GM18909 (cell line): ENCODE measurements around the gene RIN1.

ENCODE experiments used
- ATAC-seq: cut with Tn5 transposase; IDR thresholded peaks from one replicate; pipeline ENCODE4 v1.9.1; 2021; ENCODE audit warnings: mild to moderate bottlenecking; ENCODE audit not compliant: unreplicated experiment, poor library complexity

RIN1 gene

GRCh38 chr11:66335531-66336233 is 552 bp downstream of the RIN1 start:
- no peak for ATAC-seq

- ATAC-seq: no peak
These were observed 1.4 kb downstream of the RIN1 start for GRCh38 chr11:66334605-66335442.

- ATAC-seq: no peak
These were observed 2.2 kb downstream of the RIN1 start for GRCh38 chr11:66333896-66334604.

GRCh38 chr11:66333220-66333877 is 2.9 kb downstream of the RIN1 start:
- ATAC-seq: no peak

GRCh38 chr11:66332371-66333219 is 3.6 kb downstream of the RIN1 start:
- no peak for ATAC-seq

GRCh38 chr11:66331542-66332370 is 4.5 kb downstream of the RIN1 start:
- ATAC-seq: no peak

GRCh38 chr11:66330931-66331330 is 5.3 kb downstream of the RIN1 start:
- ATAC-seq: no peak

- no peak for ATAC-seq
These were observed 7.0 kb downstream of the RIN1 start for GRCh38 chr11:66329165-66329673.

GRCh38 chr11:66328302-66329144 is 7.7 kb downstream of the RIN1 start:
- ATAC-seq: peak; percentile 72

GRCh38 chr11:66328031-66328301 is 8.3 kb downstream of the RIN1 start:
- ATAC-seq: no peak

- ATAC-seq: no peak
These were observed 8.8 kb downstream of the RIN1 start for GRCh38 chr11:66327171-66328030.

GRCh38 chr11:66326261-66327111 is 9.7 kb downstream of the RIN1 start:
- ATAC-seq: no peak

GRCh38 chr11:66325263-66325671 is 11.0 kb downstream of the RIN1 start:
- no peak for ATAC-seq

- ATAC-seq: no peak
These were observed 11.6 kb downstream of the RIN1 start for GRCh38 chr11:66324664-66325063.

GRCh38 chr11:66323684-66324083 is 12.6 kb downstream of the RIN1 start:
- ATAC-seq: no peak

GRCh38 chr11:66322732-66323427 is 13.4 kb downstream of the RIN1 start:
- no peak for ATAC-seq
